ENCODE data around the gene NFATC1. TPM values are rescaled to one million over a fixed set of nuclear protein-coding genes. Genes with fewer than 3 reads are reported as not detected.
A peak's percentile ranks its signal among the peaks of the same experiment; 100 is the strongest.

NFATC1 gene
- total RNA-seq, 1 donor from 2014 or later: 7.1 TPM

- H3K27me3 Mint-ChIP-seq (ENCODE audit: low read depth): no peaks in the 10 kb centered on the region
- peaks cover 7% of the 10 kb centered on the region for H3K36me3 Mint-ChIP-seq (ENCODE audit: low read depth)
- TF ChIP-seq CTCF (IDR thresholded peaks at IDR 0.05): no peak
- H3K4me3 Mint-ChIP-seq (ENCODE audit: unreplicated experiment): no peak overlapping the region
- H3K4me1 Mint-ChIP-seq (ENCODE audit: low read depth): peaks cover 11% of the 10 kb centered on the region
- DNase-seq (ENCODE audit: low spot score): no peak
- H3K27ac Mint-ChIP-seq (ENCODE audit: unreplicated experiment): no peak overlapping the region
- H3K9me3 Mint-ChIP-seq (ENCODE audit: low read depth): no peaks in the 10 kb centered on the region
Observed at GRCh38 chr18:79452190-79452990, 56.7 kb downstream of the NFATC1 start.

- Mint-ChIP-seq H3K27ac (ENCODE audit: unreplicated experiment) (no peak overlapping the region), H3K4me1 (ENCODE audit: low read depth) (peaks cover 8% of the 10 kb centered on the region), H3K4me3 (ENCODE audit: unreplicated experiment) (no peak overlapping the region), H3K9me3 (ENCODE audit: low read depth) (no peaks in the 10 kb centered on the region), H3K27me3 (ENCODE audit: low read depth) (no peaks in the 10 kb centered on the region), H3K36me3 (ENCODE audit: low read depth) (peaks cover 7% of the 10 kb centered on the region)
- TF ChIP-seq CTCF (IDR thresholded peaks at IDR 0.05): no peak
- no peak for DNase-seq (ENCODE audit: low spot score)
Observed at GRCh38 chr18:79452991-79453645, 57.4 kb downstream of the NFATC1 start.

- Mint-ChIP-seq H3K4me1 (ENCODE audit: low read depth) (peaks cover 15% of the 10 kb centered on the region), H3K36me3 (ENCODE audit: low read depth) (peaks cover 7% of the 10 kb centered on the region), H3K4me3 (ENCODE audit: unreplicated experiment) (no peak overlapping the region), H3K27ac (ENCODE audit: unreplicated experiment) (peak overlapping the region; percentile 22), H3K9me3 (ENCODE audit: low read depth) (no peaks in the 10 kb centered on the region), H3K27me3 (ENCODE audit: low read depth) (no peaks in the 10 kb centered on the region)
- DNase-seq (ENCODE audit: low spot score): no peak
- TF ChIP-seq CTCF (IDR thresholded peaks at IDR 0.05): no peak
Observed at GRCh38 chr18:79453816-79454735, 58.3 kb downstream of the NFATC1 start.

- H3K27ac Mint-ChIP-seq (ENCODE audit: unreplicated experiment): no peak overlapping the region
- no peaks in the 10 kb centered on the region for H3K9me3 Mint-ChIP-seq (ENCODE audit: low read depth)
Observed at GRCh38 chr18:79455261-79455660, 59.5 kb downstream of the NFATC1 start.

More at GRCh38 chr18:79455261-79455660, 59.5 kb downstream of the NFATC1 start:
- H3K36me3 Mint-ChIP-seq (ENCODE audit: low read depth): peaks cover 3% of the 10 kb centered on the region
- TF ChIP-seq CTCF (IDR thresholded peaks at IDR 0.05): no peak
- H3K4me3 Mint-ChIP-seq (ENCODE audit: unreplicated experiment): no peak overlapping the region
- no peak for DNase-seq (ENCODE audit: low spot score)
- H3K27me3 Mint-ChIP-seq (ENCODE audit: low read depth): no peaks in the 10 kb centered on the region
- peaks cover 26% of the 10 kb centered on the region for H3K4me1 Mint-ChIP-seq (ENCODE audit: low read depth)

Data from chondrocyte (in vitro differentiated cells).